Liver (tissue), 3 donors: ENCODE data around the gene MMGT1.
A peak's percentile ranks its signal among the peaks of the same experiment; 100 is the strongest.

ENCODE experiments used
- EGR1 ChIP-seq, 2 donors: IDR thresholded peaks; 2 replicates each; pipeline ENCODE4 v1.6.1; 2016 to 2018; ENCODE audit warnings: antibody characterized with exemption in 2 of 2, low read depth in 2 of 2
- GABPA ChIP-seq, 2 donors: IDR thresholded peaks in 1 of 2; conservative IDR thresholded peaks in 1 of 2; 2 replicates each; pipeline ENCODE4 v1.6.1; 2016; ENCODE audit warnings: antibody characterized with exemption in 2 of 2, mild to moderate bottlenecking in 1 of 2, moderate library complexity in 1 of 2
- JUND ChIP-seq, 2 donors: IDR thresholded peaks; 2 replicates each; pipeline ENCODE4 v1.6.1; 2016; ENCODE audit warnings: antibody characterized with exemption in 2 of 2
- RAD21 ChIP-seq, 2 donors: IDR thresholded peaks; 2 replicates each; pipeline ENCODE4 v1.6.1; 2016; ENCODE audit warnings: antibody characterized with exemption in 2 of 2, mild to moderate bottlenecking in 2 of 2
- RXRA ChIP-seq, 2 donors: IDR thresholded peaks; 2 replicates each; pipeline ENCODE4 v1.6.1; 2017 to 2018; ENCODE audit warnings: antibody characterized with exemption in 2 of 2, mild to moderate bottlenecking in 1 of 2
- SP1 ChIP-seq: IDR thresholded peaks from 2 replicates; pipeline ENCODE4 v1.6.1; 2018; ENCODE audit warnings: antibody characterized with exemption, mild to moderate bottlenecking
- TAF1 ChIP-seq: conservative IDR thresholded peaks from 2 replicates; pipeline ENCODE4 v1.6.1; 2016; ENCODE audit warnings: antibody characterized with exemption, mild to moderate bottlenecking
- YY1 ChIP-seq: IDR thresholded peaks from 2 replicates; pipeline ENCODE4 v1.6.1; 2016; ENCODE audit warnings: antibody characterized with exemption, mild to moderate bottlenecking
- TF ChIP-seq, protein P1 (sequence below): IDR thresholded peaks from 2 replicates; pipeline ENCODE4 v1.6.1; 2016; ENCODE audit warnings: antibody characterized with exemption
- TF ChIP-seq, protein P2 (sequence below): fragments of 150-350 bp; IDR thresholded peaks from 2 replicates; pipeline ENCODE4 v1.5.1; 2017; ENCODE audit warnings: improper control_type of control experiment, low read depth, low read length; ENCODE audit not compliant: missing input control
- TF ChIP-seq, protein P3 (sequence below): IDR thresholded peaks from 2 replicates; pipeline ENCODE4 v1.6.1; 2016; ENCODE audit warnings: antibody characterized with exemption
- TF ChIP-seq, protein P4 (sequence below): IDR thresholded peaks from 2 replicates; pipeline ENCODE4 v1.6.1; 2016; ENCODE audit warnings: antibody characterized with exemption
- donor health status: healthy.
- donor health status: healthy.

DNA sequence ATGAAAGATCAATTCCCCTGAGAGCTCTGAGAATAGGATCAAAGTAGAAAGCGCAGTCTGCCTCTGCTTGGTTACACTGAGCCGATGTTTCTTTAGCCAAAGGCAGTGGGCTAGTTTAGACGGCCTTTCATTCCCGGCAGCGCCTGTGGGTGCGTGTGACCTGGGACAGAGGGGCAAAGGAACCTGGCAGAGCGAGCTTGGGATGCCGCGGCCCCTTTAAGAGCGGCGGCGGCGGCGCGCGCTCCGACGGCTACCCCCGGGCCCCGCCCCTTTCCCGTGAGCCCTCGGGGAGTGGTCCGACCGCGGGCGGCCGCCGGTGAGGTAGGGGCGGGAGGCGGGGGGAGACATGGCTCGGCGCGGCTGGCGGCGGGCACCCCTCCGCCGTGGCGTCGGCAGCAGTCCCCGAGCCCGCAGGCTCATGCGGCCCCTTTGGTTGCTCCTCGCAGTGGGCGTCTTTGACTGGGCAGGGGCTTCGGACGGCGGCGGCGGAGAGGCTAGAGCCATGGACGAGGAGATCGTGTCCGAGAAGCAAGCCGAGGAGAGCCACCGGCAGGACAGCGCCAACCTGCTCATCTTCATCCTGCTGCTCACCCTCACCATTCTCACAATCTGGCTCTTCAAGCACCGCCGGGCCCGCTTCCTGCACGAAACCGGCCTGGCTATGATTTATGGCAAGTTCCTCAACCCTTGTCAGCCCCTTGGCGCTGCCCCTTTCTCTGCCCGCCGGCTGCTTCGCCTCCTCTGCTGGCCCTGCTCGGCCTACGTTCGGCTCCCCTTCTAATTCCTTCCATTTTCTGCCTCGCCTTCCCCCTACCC, 11.6 kb upstream of the MMGT1 start, which contains the start of gene SLC9A6:
- TF ChIP-seq, protein P1, sequence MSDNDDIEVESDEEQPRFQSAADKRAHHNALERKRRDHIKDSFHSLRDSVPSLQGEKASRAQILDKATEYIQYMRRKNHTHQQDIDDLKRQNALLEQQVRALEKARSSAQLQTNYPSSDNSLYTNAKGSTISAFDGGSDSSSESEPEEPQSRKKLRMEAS: peak; percentile 16
- TF ChIP-seq, protein P2, sequence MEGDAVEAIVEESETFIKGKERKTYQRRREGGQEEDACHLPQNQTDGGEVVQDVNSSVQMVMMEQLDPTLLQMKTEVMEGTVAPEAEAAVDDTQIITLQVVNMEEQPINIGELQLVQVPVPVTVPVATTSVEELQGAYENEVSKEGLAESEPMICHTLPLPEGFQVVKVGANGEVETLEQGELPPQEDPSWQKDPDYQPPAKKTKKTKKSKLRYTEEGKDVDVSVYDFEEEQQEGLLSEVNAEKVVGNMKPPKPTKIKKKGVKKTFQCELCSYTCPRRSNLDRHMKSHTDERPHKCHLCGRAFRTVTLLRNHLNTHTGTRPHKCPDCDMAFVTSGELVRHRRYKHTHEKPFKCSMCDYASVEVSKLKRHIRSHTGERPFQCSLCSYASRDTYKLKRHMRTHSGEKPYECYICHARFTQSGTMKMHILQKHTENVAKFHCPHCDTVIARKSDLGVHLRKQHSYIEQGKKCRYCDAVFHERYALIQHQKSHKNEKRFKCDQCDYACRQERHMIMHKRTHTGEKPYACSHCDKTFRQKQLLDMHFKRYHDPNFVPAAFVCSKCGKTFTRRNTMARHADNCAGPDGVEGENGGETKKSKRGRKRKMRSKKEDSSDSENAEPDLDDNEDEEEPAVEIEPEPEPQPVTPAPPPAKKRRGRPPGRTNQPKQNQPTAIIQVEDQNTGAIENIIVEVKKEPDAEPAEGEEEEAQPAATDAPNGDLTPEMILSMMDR: no peak
- TF ChIP-seq YY1 (no peak), JUND (IDR thresholded peaks at IDR 0.05) (no peak), RXRA (IDR thresholded peaks at IDR 0.05) (no peak), SP1 (no peak), TAF1 (no peak), RAD21 (IDR thresholded peaks at IDR 0.05) (no peak), EGR1 (IDR thresholded peaks at IDR 0.05; ENCODE audit: low read depth in 2 of 2) (no peak), GABPA (IDR thresholded peaks at IDR 0.05 in 1 of 2, conservative IDR thresholded peaks at IDR 0.05 in 1 of 2) (no peak)
- TF ChIP-seq, protein P3, sequence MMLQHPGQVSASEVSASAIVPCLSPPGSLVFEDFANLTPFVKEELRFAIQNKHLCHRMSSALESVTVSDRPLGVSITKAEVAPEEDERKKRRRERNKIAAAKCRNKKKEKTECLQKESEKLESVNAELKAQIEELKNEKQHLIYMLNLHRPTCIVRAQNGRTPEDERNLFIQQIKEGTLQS: no peak
- TF ChIP-seq, protein P4, sequence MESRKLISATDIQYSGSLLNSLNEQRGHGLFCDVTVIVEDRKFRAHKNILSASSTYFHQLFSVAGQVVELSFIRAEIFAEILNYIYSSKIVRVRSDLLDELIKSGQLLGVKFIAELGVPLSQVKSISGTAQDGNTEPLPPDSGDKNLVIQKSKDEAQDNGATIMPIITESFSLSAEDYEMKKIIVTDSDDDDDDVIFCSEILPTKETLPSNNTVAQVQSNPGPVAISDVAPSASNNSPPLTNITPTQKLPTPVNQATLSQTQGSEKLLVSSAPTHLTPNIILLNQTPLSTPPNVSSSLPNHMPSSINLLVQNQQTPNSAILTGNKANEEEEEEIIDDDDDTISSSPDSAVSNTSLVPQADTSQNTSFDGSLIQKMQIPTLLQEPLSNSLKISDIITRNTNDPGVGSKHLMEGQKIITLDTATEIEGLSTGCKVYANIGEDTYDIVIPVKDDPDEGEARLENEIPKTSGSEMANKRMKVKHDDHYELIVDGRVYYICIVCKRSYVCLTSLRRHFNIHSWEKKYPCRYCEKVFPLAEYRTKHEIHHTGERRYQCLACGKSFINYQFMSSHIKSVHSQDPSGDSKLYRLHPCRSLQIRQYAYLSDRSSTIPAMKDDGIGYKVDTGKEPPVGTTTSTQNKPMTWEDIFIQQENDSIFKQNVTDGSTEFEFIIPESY: no peak
